GM12878 (cell line): ENCODE measurements around the gene FRMD8. TPM values are rescaled to one million over a fixed set of nuclear protein-coding genes. Genes with fewer than 3 reads are reported as not detected.
A peak's percentile ranks its signal among the peaks of the same experiment; 100 is the strongest.

Experiments used
- ASH2L ChIP-seq: fragments of 300-600, 200-600 bp; sonication (generic); IDR thresholded peaks from 2 replicates; pipeline ENCODE4 v1.6.1; 2017; ENCODE audit warnings: low read depth, mild to moderate bottlenecking, borderline replicate concordance
- CBFB ChIP-seq: IDR thresholded peaks from 2 replicates; pipeline ENCODE4 v1.6.1; 2016; ENCODE audit warnings: antibody characterized with exemption, low read depth
- CBX3 ChIP-seq: fragments of 200-600 bp; sonication (generic); IDR thresholded peaks from 2 replicates; pipeline ENCODE4 v1.6.1; 2016; ENCODE audit warnings: low read depth, borderline replicate concordance
- CREM ChIP-seq: IDR thresholded peaks from 2 replicates; pipeline ENCODE4 v1.6.1; 2014; ENCODE audit warnings: antibody characterized with exemption, low read depth
- CUX1 ChIP-seq: IDR thresholded peaks from 2 replicates; pipeline ENCODE4 v1.6.1; 2012; ENCODE audit warnings: improper control_type of control experiment, low read depth, low read length; ENCODE audit not compliant: insufficient replicate concordance
- EZH2 ChIP-seq: IDR thresholded peaks from 2 replicates; pipeline ENCODE4 v1.6.1; 2012; ENCODE audit warnings: low read depth, mild to moderate bottlenecking, control low read depth, inconsistent platforms, low read length, borderline replicate concordance; ENCODE audit not compliant: control insufficient read depth
- MEF2A ChIP-seq: IDR thresholded peaks from 2 replicates; pipeline ENCODE4 v1.6.1; 2011; ENCODE audit warnings: low read depth, mild to moderate bottlenecking, low read length, moderate library complexity; ENCODE audit not compliant: insufficient read depth
- MLLT1 ChIP-seq: fragments of 450-650 bp; IDR thresholded peaks from 2 replicates; pipeline ENCODE4 v1.6.1; 2016; ENCODE audit warnings: mild to moderate bottlenecking
- NFYA ChIP-seq: IDR thresholded peaks from 2 replicates; pipeline ENCODE4 v1.6.1; 2011; ENCODE audit warnings: low read depth, mild to moderate bottlenecking, low read length, improper control_type of control experiment, borderline replicate concordance
- NR2C1 ChIP-seq: fragments of 450-650 bp; IDR thresholded peaks from 2 replicates; pipeline ENCODE4 v1.6.1; 2017; ENCODE audit warnings: antibody characterized with exemption, mild to moderate bottlenecking, moderate library complexity
- NR2C2 ChIP-seq: IDR thresholded peaks from 2 replicates; pipeline ENCODE4 v1.6.1; 2011; ENCODE audit warnings: borderline replicate concordance, low read depth; ENCODE audit not compliant: control insufficient read depth, insufficient read length
- PAX8 ChIP-seq: fragments of 450-650 bp; IDR thresholded peaks from 2 replicates; pipeline ENCODE4 v1.6.1; 2017; ENCODE audit warnings: mild to moderate bottlenecking, moderate library complexity
- RELA ChIP-seq: fragments of 450-650 bp; IDR thresholded peaks from 2 replicates; pipeline ENCODE4 v1.8.0; 2014; ENCODE audit warnings: borderline replicate concordance; ENCODE audit not compliant: partially characterized antibody
- RELB ChIP-seq: fragments of 450-650 bp; IDR thresholded peaks from 2 replicates; pipeline ENCODE4 v1.6.1; 2017; ENCODE audit warnings: low read depth, mild to moderate bottlenecking, moderate library complexity
- SMAD5 ChIP-seq: IDR thresholded peaks from 2 replicates; pipeline ENCODE4 v1.6.1; 2016; ENCODE audit warnings: antibody characterized with exemption, low read depth
- ZBTB40 ChIP-seq: fragments of 450-650 bp; IDR thresholded peaks from 2 replicates; pipeline ENCODE4 v1.6.1; 2016; ENCODE audit warnings: mild to moderate bottlenecking, moderate library complexity, borderline replicate concordance
- polyA plus RNA-seq, 11 experiments: library from polyadenylated mRNA; depleted of rRNA in 4 of 11; unstranded in 6 of 11; stranded (reverse) in 5 of 11; fragments of >200 nt; fragmentation: Nextera tagmentation in 4 of 11; fragmentation: Illumina TruSeq in 1 of 11; extraction: Ambion mirVana in 4 of 11; extraction: Trizol in 1 of 11; gene quantifications; 1 replicate in 1 of 11; 2 replicates in 10 of 11; pipeline versions ENCODE4 v1.2.1 to v1.2.3, GENCODE V29; 2011 to 2016; ENCODE audit warnings: inconsistent platforms in 2 of 11, missing spikeins in 2 of 11, low read depth in 1 of 11
- total RNA-seq, 4 experiments: library from RNA; depleted of rRNA in 3 of 4; stranded (reverse); fragments of >200 nt in 3 of 4; fragmentation: Illumina TruSeq in 1 of 4; extraction: Trizol in 1 of 4; gene quantifications; 2 replicates each; pipeline versions ENCODE4 v1.2.1 to v1.2.3, GENCODE V29; 2013 to 2021

Gene FRMD8
- total and polyA plus RNA-seq, 10 of the 15 experiments (the other 5 are each of a cell fraction or from before 2014, with no cell fraction given): 8.3 to 69.4 (median 28.0) TPM

GRCh38 chr11:65424205-65425104 is 38.0 kb downstream of the FRMD8 start (continued):
- no peak for TF ChIP-seq RELB
- TF ChIP-seq CREM: peak; percentile 37; the same call in 1 of the 2 replicates
- no peak for TF ChIP-seq EZH2
- peak; percentile 96 for TF ChIP-seq MLLT1
- no peak for TF ChIP-seq ZBTB40
- no peak for TF ChIP-seq CBX3
- no peak for TF ChIP-seq PAX8
- no peak for TF ChIP-seq SMAD5
- TF ChIP-seq RELA: peak; percentile 20
- no peak for TF ChIP-seq NR2C2
- 0 out of 2 replicates have a peak, but pooled peaks have one; percentile 21 for TF ChIP-seq MEF2A
- TF ChIP-seq NR2C1: peak; percentile 24; the same call in 1 of the 2 replicates
- no peak for TF ChIP-seq NFYA
- no peak for TF ChIP-seq ASH2L
- TF ChIP-seq CBFB: no peak
- no peak for TF ChIP-seq CUX1
